Measurements from ENCODE around the gene NHP2. TPM values are rescaled to one million over a fixed set of nuclear protein-coding genes. Genes with fewer than 3 reads are reported as not detected.
A peak's percentile ranks its signal among the peaks of the same experiment; 100 is the strongest.

NHP2 gene
- polyA plus RNA-seq, 1 donor = 85.3 TPM

DNA sequence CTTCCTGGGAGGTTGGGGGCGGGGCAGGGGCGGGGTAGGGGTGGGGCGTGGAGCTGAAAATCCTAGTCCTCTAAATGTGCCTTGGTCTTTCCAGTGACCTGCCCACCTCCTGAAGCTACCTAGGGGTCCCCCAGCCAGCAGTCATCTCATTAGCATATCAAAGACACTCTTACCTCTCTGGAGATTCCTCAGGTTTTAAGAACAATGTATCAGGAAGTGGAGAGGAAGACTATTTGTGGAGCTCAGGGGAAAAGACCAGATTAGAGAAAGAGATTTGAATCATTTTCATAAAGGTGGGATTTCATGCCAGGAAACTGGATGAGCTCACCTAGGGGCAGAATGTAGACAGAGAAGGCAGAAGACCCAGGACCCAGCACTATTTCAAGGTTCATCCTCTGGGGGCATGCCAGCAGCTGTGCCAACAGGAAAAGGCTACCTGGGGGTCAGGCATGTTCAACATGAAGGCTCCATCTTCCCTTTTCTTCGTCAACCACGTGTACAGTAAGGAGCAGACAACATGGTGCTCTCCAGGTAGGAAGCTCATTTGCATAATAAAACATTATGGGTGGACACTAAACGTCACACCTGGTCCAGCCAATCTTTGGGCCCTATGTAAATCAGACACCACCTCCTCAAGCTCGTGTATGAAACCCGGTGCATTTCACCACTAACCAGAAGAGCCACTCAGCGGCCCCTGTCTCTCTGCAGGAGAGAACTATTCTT is 26.6 kb upstream of the NHP2 start:
- no peak for DNase-seq

DNA sequence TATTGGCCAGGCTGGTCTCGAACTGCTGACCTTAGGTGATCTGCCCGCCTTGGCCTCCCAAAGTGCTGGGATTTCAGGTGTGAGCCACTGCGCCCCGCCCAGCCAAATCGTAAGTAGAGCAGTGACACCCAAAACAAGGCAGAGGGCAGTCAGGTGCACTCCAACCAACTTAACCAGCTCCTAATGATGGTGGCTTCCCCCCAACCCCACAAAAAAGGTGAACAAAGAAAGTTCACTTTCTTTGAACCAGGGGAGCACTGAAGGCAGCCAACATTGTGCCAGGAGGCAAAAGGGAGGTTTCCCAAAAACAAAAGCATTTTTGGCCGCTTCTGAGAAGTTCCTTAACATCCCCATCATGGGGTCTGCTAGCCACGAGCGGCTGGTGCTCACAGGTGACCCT is 23.9 kb upstream of the NHP2 start:
- DNase-seq = no peak

- DNase-seq = no peak
Measured at GRCh38 chr5:178176791-178177190, 23.1 kb upstream of the NHP2 start.

DNA sequence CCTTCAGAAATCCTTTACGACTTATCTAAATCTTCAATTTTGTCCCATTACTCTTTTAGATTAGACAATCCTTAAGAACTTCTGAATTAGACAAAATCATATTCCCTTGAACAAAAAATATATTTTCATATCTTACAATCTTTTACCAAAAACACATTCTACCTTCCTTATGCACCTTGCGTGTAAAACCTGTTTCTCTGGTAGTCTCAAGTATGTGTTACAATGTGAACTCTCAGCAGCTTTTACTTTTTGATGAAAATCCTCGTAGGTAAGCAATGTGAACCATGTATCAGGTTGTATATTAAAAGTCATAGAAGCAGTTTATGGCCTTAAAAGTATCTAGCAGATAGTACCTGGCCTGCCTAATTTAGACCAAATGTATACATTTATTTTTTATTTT is 20.8 kb upstream of the NHP2 start:
- DNase-seq = no peak

GRCh38 chr5:178170455-178170854 is 16.8 kb upstream of the NHP2 start:
- DNase-seq = no peak

DNA sequence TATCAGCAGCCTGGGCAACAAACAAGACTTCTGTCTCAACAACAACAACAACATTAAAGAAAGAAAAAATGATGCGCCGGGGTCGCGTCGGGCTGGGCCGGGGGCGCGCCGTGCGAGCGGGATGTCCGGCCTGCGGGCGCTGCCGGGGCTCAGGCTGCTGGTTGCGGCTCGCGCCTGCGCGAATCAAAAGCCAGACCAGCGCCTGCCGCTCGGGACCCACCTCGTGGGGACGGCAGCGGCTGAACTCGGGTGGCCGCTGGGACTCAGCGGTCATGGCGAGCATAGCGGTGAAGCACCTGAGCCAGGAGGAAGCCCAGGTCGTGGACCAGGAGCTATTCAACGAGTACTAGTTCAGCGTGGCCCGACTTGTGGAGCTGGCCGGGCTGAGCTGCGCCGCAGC is 11.9 kb upstream of the NHP2 start:
- no peak for DNase-seq

GRCh38 chr5:178163772-178164735 is 10.4 kb upstream of the NHP2 start:
- peak; percentile 87 for DNase-seq

- no peak for DNase-seq
Measured at GRCh38 chr5:178162481-178162880, 8.8 kb upstream of the NHP2 start.

DNA sequence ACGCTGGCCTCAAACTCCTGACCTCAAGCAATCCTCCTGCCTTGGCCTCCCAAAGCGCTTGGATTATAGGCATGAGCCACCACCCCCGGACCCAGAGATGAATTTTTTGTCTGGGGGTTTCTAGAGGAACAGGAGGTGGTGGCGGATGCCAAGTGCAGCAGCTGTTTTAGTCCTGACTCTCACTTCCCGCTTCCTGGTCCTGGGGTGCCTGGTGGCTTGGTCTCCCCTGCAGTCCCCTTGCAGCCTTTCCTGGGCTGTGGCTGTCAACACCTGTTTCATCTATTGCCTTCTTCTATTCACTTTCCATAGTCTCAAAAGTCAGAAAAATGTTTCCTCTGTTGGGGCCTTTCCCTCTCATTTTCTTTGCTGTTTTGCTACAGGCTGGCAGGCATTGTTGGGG is 6.5 kb upstream of the NHP2 start:
- no peak for DNase-seq

DNA sequence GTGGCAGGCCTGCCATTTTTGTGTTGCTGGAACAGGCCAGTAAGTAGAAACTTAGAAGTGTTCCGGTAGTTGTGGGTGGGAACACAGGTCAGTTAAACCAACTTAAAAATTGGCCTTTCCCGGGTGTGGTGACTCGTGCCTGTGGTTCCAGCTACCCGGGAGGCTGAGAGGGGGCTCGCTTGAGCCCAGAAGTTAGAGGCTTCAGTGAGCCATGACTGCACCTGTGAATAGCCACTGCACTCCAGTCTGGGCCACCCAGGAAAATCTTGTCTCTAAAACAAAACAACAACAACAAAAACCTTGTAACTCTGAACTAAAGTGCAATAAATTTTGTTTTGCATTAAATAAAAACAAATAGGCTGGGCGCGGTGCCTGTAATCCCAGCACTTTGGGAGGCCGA is 1.4 kb upstream of the NHP2 start:
- no peak for DNase-seq

DNA sequence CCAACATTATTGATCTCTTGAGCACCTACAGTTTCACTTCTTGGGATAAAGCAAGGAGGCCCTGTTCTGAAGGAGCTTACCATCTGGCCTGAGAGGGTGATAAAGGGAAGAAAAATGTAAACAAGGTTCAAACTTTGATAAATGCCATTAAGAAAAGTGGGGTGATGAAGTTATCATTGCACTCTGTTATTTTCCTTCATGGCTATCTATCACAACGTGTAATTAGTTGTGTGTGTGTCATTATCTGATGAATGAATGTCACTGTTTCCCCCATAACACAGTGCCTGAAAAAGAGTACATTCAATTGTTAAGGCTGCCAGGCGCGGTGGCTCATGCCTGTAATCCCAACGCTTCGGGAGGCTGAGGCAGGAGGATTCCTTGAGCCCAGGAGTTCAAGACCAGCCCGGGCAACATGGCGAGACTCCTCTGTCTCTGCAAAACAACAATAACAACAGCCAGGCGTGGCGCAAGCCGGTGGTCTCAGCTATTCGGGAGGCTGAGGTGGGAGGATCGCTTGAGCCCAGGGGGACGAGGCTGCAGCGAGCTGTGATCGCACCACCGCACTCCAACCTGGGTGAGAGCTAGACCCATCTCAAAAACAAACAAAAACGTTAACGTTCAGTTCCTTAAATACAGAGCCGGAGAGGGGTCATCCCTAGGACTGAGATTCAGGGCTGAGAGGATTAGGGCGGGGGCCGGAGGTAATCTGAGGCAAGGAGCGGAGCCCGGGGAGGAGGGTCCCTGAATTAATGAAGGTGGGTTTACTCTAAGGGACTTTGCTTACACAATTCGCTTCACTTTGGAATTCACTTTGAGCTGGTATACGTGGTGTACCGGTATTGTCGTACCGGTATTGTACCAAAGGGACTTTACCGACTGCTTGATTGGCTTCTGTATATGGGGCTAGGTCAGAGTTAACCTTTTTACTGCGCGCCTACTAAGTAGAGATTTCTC is 917 bp downstream of the NHP2 start:
- no peak for DNase-seq

DNA sequence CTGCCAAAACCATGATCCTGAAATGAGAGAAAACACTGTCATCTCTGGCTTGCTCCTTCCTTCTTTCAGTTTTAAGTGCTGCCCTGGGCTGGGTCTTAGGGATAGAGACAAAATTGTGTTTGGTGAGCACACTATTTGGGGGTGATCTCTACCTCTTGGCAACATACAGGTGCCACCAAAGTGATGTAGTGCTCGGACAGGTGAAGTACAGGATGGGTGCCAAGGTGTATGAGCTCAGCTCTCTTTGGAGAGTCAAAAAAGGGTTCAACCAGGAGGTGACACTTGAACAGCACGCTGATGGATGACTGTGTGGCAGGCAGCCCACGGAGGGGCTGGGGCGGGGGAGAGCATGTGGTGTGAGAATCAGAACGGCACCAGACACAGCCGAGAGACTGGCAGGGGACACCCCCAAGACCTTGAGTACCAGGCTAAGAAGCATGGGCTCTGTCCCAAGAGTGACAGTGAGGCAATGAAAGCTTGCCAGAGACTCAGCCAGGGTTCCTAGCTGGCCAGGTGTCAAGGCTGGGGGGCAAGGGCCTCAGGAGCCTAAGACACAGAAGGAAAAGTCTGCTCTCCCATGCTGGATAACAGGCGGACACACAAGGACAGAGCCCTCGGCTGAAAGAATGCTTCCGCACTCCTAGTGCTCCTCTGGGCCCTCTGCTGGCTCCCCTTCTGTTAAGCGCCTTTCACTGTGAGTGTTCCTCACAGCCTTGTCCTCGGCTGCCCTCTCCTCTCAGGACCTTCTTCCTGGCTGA is 2.5 kb downstream of the NHP2 start:
- DNase-seq = no peak

DNA sequence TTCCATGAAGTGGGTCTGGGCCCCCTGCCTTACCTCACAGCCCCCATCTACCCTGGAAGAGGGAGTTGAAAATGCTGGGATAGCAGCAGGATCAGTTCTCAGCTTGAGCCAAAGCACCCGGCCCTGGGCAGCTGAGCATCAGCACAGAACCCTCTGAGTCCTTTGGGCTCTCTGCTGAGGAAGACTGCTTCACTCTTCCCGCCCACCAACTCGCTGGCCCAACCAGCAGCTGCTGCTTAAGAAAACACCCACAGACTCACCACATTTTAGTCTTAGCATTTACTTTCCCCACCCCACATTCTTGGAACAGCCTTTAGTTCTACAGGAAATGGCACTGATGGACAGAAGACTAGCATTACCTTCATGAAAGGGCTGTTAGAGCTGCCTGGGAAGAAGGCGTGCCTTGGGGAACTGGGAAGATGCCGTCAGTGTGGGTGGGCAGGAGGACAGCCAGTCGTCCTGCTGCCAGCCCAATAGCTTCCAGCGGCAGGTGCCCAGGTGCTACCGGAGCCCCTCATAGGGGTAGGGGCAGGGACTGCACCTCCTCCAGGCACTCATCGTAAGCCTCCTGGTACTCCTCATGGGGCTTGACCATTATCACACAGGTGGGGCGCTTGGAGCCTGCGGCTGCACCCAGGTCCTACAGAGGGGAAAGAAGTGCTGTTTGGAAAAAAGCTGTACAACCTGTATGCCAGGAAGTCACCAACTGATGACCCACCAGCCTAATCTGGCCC is 4.3 kb downstream of the NHP2 start:
- no peak for DNase-seq

DNA sequence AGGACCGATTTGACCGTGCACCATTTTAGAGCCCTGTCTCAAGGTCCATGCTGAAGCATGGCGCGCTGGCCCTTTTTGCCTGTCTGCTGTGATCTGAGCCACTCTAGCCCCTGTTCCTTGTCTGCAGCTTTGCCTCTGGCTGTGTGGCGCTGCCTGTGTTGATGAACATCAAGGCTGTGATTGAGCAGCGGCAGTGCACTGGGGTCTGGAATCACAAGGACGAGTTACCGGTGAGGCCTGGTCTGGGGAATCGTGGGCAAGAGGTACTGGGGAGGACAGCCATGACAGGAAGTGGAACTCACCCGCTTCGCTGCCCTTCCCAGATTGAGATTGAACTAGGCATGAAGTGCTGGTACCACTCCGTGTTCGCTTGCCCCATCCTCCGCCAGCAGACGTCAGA is 6.3 kb downstream of the NHP2 start:
- DNase-seq = no peak

DNA sequence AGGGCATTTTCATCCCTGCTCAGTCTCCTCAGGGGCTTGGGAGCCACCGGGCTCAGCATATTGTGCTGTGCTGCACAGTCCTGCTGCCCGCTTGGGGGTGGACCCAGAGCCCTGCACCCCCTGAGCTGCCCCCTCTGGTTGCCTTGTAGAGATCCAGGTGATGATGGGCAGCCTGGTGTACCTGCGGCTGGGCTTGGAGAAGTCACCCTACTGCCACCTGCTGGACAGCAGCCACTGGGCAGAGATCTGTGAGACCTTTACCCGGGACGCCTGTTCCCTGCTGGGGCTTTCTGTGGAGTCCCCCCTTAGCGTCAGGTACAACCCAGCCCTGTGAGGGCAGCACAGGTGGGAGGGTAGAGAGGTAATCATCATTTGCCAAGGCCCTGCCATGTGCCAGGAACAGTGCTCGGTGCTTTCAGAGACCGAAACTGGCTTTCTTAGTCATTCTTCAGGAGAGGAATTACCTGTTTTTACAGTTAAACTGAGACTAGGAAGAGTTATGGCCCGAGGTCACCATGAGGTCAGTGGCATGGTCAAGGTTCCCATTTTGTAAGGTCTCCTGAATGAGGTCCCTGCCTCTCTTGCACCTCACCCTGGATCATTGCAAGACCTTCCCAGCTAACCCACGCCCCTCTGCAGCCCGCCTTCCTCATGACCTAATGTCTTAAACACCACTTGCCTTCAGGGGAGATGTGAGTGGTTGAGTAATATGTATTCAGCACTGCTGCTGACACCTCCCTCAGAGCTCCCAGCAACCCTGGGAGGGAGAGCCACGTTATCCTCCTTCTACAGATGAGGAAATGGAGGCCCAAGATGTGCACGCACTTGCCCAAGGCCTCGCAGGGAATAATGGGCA is 7.5 kb downstream of the NHP2 start:
- DNase-seq = no peak

DNA sequence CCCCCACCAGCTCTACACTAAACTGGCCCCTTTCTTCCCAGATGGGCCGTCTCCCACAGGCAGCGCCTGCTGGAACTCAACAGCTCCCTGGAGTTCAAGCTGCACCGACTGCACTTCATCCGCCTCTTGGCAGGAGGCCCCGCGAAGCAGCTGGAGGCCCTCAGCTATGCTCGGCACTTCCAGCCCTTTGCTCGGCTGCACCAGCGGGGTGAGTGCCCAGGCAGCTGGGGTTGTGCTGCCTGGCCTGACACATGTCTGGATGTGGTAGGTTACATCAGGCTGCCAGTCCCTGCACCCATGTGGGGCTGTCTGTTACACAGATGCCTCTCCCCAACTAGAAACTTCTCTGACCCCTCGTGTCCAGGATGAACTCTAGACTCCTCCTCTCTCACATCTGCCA is 9.8 kb downstream of the NHP2 start:
- DNase-seq = no peak

DNA sequence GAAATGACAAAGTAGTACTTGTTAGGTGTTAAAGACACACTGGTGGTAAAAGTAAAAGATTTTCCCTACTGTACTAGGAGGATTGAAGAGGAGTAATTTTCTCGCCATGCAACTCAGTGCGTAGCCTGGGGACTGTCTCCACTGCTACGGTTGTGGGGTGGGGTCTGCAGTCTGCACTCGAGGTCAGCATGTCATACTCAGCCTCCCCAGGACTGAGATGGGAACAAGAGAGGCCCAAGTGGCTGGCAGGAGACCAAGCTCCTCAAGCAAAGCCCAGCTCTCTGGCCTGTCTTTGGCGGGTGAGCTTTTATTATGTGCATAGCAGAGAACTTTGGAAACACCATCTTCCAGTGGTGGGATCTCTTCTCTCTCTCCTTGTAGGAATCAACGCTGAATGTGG is 10.4 kb downstream of the NHP2 start:
- no peak for DNase-seq

- DNase-seq = no peak
Measured at GRCh38 chr5:178142642-178143041, 11.0 kb downstream of the NHP2 start.

DNA sequence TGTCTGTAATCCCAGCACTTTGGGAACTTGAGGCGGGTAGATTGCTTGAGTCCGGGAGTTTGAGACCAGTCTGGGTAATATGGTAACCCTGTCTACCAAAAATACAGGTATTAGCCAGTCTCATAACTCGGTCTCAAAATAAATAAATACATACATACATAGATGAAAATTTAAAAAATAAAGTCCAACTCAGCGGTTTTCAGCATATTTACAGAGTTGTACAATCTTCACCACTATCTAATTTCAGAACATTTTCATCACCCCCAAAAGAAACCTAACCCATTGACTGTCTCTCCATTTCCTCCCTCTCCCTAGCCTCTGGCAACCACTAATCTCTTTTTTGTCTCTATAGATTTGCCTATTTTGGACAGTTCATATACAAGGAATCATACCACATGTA is 12.1 kb downstream of the NHP2 start:
- DNase-seq = no peak

DNA sequence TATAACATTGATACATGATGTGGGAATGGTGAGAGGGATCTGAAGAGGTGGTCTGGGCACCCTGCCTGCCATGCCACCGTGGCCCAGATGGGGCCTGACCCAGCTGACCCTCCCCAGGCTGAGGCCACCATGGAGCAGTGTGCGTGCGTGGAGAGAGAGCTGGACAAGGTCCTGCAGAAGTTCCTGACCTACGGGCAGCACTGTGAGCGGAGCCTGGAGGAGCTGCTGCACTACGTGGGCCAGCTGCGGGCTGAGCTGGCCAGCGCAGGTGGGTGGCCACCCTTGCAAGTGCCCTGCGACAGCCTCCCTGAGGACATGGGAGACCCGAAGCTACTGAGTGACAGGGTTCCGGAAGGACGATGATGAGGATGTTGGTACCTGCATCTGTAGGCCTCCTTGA is 15.7 kb downstream of the NHP2 start:
- DNase-seq = no peak
